HG02973 (cell line): ENCODE data around the gene MICU1.

Experiments used
- ATAC-seq: cut with Tn5 transposase; IDR thresholded peaks from one replicate; pipeline ENCODE4 v1.9.1; 2021; ENCODE audit warnings: moderate library complexity; ENCODE audit not compliant: unreplicated experiment

Gene MICU1

GRCh38 chr10:72630144-72630543, 4.3 kb upstream of the MICU1 start:
- ATAC-seq: no peak

GRCh38 chr10:72626444-72626754, 520 bp upstream of the MICU1 start:
- ATAC-seq: peak; percentile 20

GRCh38 chr10:72625276-72625607, 637 bp downstream of the MICU1 start:
- no peak for ATAC-seq

GRCh38 chr10:72622271-72622670, 3.6 kb downstream of the MICU1 start:
- no peak for ATAC-seq

- no peak for ATAC-seq
Measured at GRCh38 chr10:72616716-72617115, 9.2 kb downstream of the MICU1 start.

DNA sequence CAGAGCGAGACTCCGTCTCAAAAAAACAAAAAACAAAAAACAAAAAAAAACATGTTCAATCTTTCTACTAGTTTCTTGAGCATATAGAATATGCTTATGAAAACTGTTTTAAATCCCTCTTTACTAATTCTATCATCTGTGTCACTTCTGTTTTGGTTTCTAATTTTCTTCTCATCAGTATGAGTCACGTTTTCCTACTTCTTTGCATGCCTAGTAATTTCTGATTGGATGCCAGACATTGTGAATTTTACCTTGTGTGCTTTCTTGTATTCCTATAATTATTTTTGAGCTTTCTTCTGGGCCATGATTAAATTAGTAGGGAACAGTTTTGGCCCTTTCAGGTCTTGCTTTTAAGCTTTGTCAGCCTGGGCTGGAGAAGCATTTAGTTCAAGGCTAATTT, 9.9 kb downstream of the MICU1 start:
- ATAC-seq: no peak

GRCh38 chr10:72612203-72612826, 13.6 kb downstream of the MICU1 start:
- ATAC-seq: no peak

GRCh38 chr10:72611783-72612182, 14.1 kb downstream of the MICU1 start:
- ATAC-seq: no peak

DNA sequence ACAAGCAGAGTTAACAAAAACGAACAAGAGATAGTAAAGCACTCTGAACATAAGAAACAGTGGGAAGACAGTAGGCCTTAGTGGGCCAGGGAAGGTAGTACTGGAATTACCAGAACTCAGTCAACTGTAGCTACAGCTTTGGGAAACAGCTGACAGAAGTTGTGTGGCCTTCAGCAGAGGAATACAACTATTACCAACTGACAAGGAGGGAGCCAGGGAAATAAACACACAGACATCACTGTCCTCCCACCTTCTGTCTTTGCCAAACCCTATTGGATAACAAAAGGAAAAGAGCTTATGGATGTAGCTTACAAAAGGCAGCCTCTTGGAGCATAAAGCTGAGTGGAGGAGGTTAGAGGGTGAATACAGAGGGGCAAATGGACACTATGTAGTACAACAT, 15.4 kb downstream of the MICU1 start:
- ATAC-seq: no peak

GRCh38 chr10:72605122-72605521, 20.8 kb downstream of the MICU1 start:
- ATAC-seq: no peak

GRCh38 chr10:72601144-72601543, 24.7 kb downstream of the MICU1 start:
- ATAC-seq: no peak

- no peak for ATAC-seq
Measured at GRCh38 chr10:72598769-72599701, 26.8 kb downstream of the MICU1 start.

- peak; percentile 46 for ATAC-seq
Measured at GRCh38 chr10:72597897-72598296, 28.0 kb downstream of the MICU1 start.

DNA sequence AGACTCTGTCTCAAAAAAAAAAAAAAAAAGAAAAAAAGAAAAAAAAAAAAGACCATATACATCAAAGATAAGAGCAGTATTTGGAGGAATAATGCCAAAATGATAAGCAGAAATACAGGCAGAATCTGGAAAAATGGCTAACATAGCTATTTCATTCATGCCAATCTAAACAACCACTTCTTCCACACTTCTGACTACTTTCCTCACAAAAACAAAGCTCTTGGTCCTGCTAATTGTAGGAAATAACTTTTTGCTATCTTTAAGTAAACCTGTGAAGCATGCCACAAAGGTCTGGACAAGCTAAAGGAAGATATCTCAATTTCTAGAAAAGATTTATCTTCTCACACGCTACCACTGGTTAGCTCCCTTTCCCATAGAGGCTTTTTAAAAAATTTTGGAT, 30.4 kb downstream of the MICU1 start:
- no peak for ATAC-seq

- no peak for ATAC-seq
Measured at GRCh38 chr10:72593963-72594362, 31.9 kb downstream of the MICU1 start.

- no peak for ATAC-seq
Measured at GRCh38 chr10:72588266-72588665, 37.6 kb downstream of the MICU1 start.

- no peak for ATAC-seq
Measured at GRCh38 chr10:72587568-72587967, 38.3 kb downstream of the MICU1 start.

DNA sequence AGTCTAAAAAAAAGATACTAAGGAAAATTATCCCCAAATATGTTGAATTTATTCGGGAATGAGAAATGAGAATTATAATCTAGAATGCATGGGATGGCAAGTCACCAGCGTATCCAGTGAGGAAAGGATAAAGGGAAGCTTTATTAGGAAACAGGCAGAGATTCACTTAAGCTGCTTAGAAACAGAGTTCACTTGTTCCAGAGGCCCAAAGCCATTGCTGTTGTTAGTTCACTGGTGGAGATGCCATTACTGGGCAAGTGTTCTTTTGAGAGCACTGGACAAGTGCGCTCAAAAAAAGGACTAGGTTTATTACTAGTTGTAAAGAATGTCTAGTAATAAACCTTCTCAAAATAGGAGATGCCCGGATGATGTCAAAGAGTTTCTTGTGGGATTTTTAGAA, 51.2 kb downstream of the MICU1 start:
- ATAC-seq: no peak

GRCh38 chr10:72573079-72573478, 52.8 kb downstream of the MICU1 start:
- no peak for ATAC-seq

DNA sequence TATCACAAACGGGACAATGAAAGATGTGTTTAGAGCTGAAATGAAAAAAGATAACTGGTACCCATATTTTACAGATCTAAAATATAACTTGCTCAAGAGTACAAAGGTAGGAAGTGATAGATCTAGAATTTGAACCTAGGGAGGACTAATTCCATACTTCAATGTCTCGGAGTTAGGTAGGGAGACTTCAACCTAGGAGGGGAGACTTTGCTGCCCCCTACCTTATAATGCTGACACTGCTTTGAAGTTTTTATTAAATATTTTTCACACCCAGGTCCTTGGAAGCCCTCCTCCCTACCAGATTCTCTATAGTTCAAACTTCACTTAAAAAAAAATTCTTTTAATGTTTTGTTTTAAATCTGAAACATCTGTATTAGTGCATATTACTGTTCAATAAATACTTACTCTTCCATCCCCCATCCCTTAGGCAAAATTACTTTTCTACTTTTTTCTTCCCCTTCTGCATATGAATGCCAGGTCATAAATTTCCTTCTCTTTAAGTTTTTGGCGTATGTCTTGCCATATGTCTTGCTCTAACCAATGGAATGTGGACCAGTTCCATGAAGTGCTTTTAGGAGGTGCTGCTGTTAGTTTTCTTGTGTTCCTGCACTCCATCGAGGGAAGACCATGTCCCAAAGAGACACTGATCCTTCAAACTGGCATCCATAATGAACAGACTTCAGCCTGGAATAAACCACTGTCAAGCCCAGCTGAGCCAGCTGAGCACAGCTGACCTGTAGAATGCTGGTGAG, 57.8 kb downstream of the MICU1 start:
- no peak for ATAC-seq

- no peak for ATAC-seq
Measured at GRCh38 chr10:72567421-72567820, 58.5 kb downstream of the MICU1 start.

GRCh38 chr10:72564596-72564995, 61.3 kb downstream of the MICU1 start:
- no peak for ATAC-seq
